Peyer's patch (tissue), 4 donors: Measurements from ENCODE around the gene GPLD1. TPM values are rescaled to one million over a fixed set of nuclear protein-coding genes. Genes with fewer than 3 reads are reported as not detected.

Experiments
- DNase-seq, 3 donors: peaks; one replicate each; pipeline ENCODE4 v3.0.0-alpha.2; 2017 to 2019
- H3K27ac ChIP-seq, 4 donors: fragments of 200-600 bp; sonication (generic); one replicate each; pipeline ENCODE4 v1.5.1; 2016 to 2019
- H3K27me3 ChIP-seq, 2 donors: fragments of 200-600 bp; sonication (generic); one replicate each; pipeline ENCODE4 v1.5.1; 2019
- H3K36me3 ChIP-seq, 3 donors: fragments of 200-600 bp; sonication (generic); one replicate each; pipeline ENCODE4 v1.5.1; 2016 to 2019
- H3K4me1 ChIP-seq, 4 donors: fragments of 200-600 bp; sonication (generic); one replicate each; pipeline ENCODE4 v1.5.1; 2016 to 2019
- H3K4me3 ChIP-seq, 4 donors: fragments of 200-600 bp; sonication (generic); 1 replicate in 3 of 4; 2 replicates in 1 of 4; pipeline ENCODE4 v1.5.1; 2016 to 2019; ENCODE audit warnings: mild to moderate bottlenecking in 1 of 4
- H3K9me3 ChIP-seq, 4 donors: fragments of 200-600 bp; sonication (generic); one replicate each; pipeline ENCODE4 v1.5.1; 2016 to 2019; ENCODE audit warnings: mild to moderate bottlenecking in 1 of 4
- POLR2A ChIP-seq, 2 donors: fragments of 450-650 bp; IDR thresholded peaks; one replicate each; pipeline ENCODE4 v1.5.1; 2017; ENCODE audit warnings: antibody characterized with exemption in 2 of 2, mild to moderate bottlenecking in 2 of 2, moderate library complexity in 2 of 2
- total RNA-seq, 4 donors: library from RNA; depleted of rRNA; stranded (reverse); fragments of >200 nt; gene quantifications; one replicate each; pipeline ENCODE4 v1.1.0, GENCODE V29; 2016
- TF ChIP-seq, protein P1 (sequence below), 6 experiments: fragments of 450-650 bp in 4 of 6; fragments of 200-600 bp in 2 of 6; sonication (generic) in 1 of 6; IDR thresholded peaks; one replicate each; pipeline ENCODE4 v1.5.1; 2017 to 2019; ENCODE audit warnings: antibody characterized with exemption in 6 of 6, mild to moderate bottlenecking in 3 of 6, moderate library complexity in 1 of 6

Gene GPLD1
- total RNA-seq, 4 donors from 2014 or later = 2.1 TPM; not detected in 3

DNA sequence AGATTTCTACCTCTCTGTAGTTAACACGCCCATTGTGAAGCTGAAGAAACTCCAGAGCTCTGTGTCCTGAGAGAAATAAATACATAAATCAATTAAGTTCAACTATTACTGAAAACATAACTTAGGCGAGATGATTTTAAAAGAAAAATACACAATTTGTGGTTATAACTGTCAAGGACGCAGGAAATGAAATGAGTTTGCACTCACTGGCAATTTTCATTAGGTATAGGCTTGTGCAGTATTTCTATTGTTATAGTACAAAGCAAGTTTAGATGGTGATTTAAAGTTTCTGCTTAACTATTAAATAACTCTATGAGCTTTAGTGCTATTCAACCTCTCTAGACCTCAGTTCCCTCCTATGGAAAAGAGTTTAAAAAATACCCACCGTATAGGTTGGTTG is 3.3 kb downstream of the GPLD1 start:
- no peaks in the 10 kb centered on the region for H3K36me3 ChIP-seq
- no peak for TF ChIP-seq POLR2A (IDR thresholded peaks at IDR 0.05)
- TF ChIP-seq, protein P1, sequence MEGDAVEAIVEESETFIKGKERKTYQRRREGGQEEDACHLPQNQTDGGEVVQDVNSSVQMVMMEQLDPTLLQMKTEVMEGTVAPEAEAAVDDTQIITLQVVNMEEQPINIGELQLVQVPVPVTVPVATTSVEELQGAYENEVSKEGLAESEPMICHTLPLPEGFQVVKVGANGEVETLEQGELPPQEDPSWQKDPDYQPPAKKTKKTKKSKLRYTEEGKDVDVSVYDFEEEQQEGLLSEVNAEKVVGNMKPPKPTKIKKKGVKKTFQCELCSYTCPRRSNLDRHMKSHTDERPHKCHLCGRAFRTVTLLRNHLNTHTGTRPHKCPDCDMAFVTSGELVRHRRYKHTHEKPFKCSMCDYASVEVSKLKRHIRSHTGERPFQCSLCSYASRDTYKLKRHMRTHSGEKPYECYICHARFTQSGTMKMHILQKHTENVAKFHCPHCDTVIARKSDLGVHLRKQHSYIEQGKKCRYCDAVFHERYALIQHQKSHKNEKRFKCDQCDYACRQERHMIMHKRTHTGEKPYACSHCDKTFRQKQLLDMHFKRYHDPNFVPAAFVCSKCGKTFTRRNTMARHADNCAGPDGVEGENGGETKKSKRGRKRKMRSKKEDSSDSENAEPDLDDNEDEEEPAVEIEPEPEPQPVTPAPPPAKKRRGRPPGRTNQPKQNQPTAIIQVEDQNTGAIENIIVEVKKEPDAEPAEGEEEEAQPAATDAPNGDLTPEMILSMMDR (IDR thresholded peaks at IDR 0.05) = no peak
- DNase-seq = no peak
- no peaks in the 10 kb centered on the region for H3K27me3 ChIP-seq
- no peak overlapping the region for H3K4me3 ChIP-seq
- no peaks in the 10 kb centered on the region for H3K9me3 ChIP-seq
- no peaks in the 10 kb centered on the region for H3K4me1 ChIP-seq
- H3K27ac ChIP-seq = no peak overlapping the region

DNA sequence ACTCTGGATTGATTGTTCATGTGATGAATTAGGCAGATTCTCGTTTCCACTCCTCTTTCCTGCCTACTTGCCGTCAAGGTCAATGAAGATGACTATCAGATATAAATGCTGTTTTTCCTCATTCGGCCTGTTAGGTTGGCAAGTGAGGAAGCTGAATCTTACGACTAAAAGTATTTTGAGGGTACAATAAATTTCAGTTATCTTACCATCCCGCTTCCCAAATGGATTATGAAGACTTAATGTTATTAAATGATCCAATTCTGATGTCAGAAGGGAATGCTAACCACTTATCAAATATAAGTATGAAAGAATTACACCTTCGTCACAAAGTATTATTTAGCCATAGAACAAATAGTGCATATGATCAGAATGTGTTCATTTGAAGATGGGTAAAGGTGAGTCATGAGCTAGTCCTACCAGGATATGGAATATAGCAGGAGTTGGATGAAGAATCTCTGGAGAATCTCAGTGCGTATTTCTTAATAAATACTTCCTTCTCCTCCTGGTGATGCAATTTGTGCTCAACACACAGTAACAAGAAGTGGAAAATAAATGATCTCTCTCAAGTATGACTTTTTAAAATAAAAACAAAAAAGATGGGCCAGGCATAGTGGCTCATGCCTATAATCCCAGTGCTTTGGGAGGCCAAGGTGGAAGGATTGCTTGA is 4.6 kb downstream of the GPLD1 start:
- no peak for TF ChIP-seq POLR2A (IDR thresholded peaks at IDR 0.05)
- TF ChIP-seq, protein P1 (IDR thresholded peaks at IDR 0.05) = no peak
- Histone ChIP-seq H3K4me3 (no peak overlapping the region), H3K9me3 (no peaks in the 10 kb centered on the region), H3K27me3 (no peaks in the 10 kb centered on the region), H3K36me3 (no peaks in the 10 kb centered on the region), H3K4me1 (no peaks in the 10 kb centered on the region), H3K27ac (no peak overlapping the region)
- no peak for DNase-seq

DNA sequence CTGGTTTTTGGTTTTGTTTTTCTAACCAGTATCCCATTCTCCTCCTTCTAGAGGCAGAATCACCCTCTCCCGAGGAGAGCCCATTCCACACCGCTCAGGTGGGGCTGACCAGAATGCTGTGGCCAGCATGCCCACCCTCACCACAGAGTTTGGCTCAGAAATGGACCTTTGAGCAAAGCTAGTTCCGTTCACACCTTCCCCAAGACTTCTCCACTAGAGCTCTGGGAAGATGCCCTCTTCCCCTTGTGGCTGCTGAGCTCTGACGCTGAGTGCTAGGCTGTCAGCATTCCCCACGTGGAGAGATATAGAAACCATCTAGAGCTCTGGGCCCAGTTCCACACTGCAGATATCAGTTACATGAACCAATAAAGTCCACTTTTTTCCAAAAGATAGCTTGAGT is 7.9 kb downstream of the GPLD1 start:
- TF ChIP-seq, protein P1 (IDR thresholded peaks at IDR 0.05) = no peak
- Histone ChIP-seq H3K4me1 (no peaks in the 10 kb centered on the region), H3K36me3 (no peaks in the 10 kb centered on the region), H3K9me3 (no peaks in the 10 kb centered on the region), H3K27me3 (no peaks in the 10 kb centered on the region), H3K27ac (no peak overlapping the region), H3K4me3 (no peak overlapping the region)
- no peak for DNase-seq

DNA sequence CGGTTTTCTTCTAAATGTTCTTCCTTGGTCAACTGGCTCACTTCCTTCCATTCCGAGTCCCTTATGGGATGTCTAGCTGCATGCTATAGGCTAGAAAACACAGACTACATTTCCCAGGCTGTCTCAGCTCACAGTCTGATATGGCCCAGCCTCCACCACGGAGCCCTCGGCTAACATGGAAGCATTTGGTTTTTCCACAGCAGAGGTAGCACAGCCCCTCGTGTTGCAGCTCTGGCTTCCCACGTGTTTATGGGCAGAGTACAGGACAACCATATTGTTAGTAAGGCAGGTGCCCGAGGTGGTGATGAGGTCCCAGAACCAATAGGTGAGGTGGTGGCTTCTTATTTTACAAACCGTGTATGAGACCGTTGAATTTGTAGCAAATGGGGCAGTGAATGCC is 8.7 kb downstream of the GPLD1 start:
- TF ChIP-seq, protein P1 (IDR thresholded peaks at IDR 0.05) = no peak
- TF ChIP-seq POLR2A (IDR thresholded peaks at IDR 0.05) = no peak
- DNase-seq = no peak
- H3K9me3 ChIP-seq = no peaks in the 10 kb centered on the region
- H3K36me3 ChIP-seq = no peaks in the 10 kb centered on the region
- no peak overlapping the region for H3K27ac ChIP-seq
- no peaks in the 10 kb centered on the region for H3K27me3 ChIP-seq
- no peaks in the 10 kb centered on the region for H3K4me1 ChIP-seq
- H3K4me3 ChIP-seq = no peak overlapping the region

DNA sequence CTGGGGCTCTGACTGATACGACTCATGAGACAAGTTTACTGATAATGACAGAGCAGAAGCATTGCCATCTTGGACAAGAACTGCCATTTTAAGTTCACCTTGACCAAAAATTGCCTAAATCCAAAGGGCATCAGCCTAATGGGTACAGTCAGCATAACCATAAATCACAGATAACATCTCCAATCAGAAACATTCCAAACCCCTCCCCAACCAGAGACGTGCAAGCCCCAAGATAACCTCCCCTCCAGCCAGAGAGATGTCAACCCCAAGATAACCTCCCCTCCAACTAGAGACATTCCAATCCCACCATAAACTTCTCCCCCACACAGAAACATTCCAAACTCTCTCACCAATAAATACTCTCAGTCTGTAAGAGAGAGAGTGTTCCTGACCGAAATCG is 10.5 kb downstream of the GPLD1 start:
- DNase-seq = no peak
- no peak for TF ChIP-seq POLR2A (IDR thresholded peaks at IDR 0.05)
- H3K27me3 ChIP-seq = no peaks in the 10 kb centered on the region
- H3K4me1 ChIP-seq = no peaks in the 10 kb centered on the region
- H3K4me3 ChIP-seq = no peak overlapping the region
- H3K9me3 ChIP-seq = no peaks in the 10 kb centered on the region
- no peaks in the 10 kb centered on the region for H3K36me3 ChIP-seq
- no peak overlapping the region for H3K27ac ChIP-seq

DNA sequence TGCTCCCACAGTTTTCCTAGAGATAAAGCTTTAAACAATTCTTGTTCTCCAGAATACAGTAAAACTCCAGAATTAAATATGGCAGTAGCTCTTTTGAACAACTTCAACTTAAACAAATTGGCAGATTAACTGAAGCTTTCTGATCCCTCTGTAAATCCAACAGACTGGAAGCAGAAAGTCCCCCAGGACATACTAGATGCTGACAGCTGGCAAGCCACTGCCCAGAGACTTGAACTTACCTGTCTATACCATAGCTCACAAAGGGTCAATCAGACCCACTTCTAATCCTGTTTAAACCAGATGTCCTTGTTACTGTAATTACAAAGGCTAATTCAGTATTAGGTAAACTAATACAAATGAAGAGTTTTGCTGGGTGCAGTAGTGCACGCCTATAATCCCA is 12.3 kb downstream of the GPLD1 start:
- Histone ChIP-seq H3K27me3 (no peaks in the 10 kb centered on the region), H3K9me3 (no peaks in the 10 kb centered on the region), H3K36me3 (no peaks in the 10 kb centered on the region), H3K4me3 (no peak overlapping the region), H3K4me1 (no peaks in the 10 kb centered on the region), H3K27ac (no peak overlapping the region)
- no peak for DNase-seq
- no peak for TF ChIP-seq POLR2A (IDR thresholded peaks at IDR 0.05)
- TF ChIP-seq, protein P1 (IDR thresholded peaks at IDR 0.05) = no peak
